ENCODE measurements around the gene ITIH5. TPM values are rescaled to one million over a fixed set of nuclear protein-coding genes. Genes with fewer than 3 reads are reported as not detected.

ITIH5 gene
- total RNA-seq, 3 donors from 2014 or later (not counting 1 experiment from before 2014, with no cell fraction given), result not detected

- 88% methylated on average over 6 of the region's 6 CpGs for WGBS (ENCODE audit: insufficient coverage)
- Histone ChIP-seq H3K9me3 (ENCODE audit: control insufficient read depth, insufficient read depth, low read length) (no peaks in the 10 kb centered on the region), H3K27me3 (ENCODE audit: control insufficient read depth, insufficient read depth, low read length) (no peaks in the 10 kb centered on the region), H3K27ac (ENCODE audit: low read length) (no peak overlapping the region), H3K4me3 (ENCODE audit: low read length) (no peak overlapping the region), H3K36me3 (ENCODE audit: control insufficient read depth, insufficient read depth, low read length) (no peaks in the 10 kb centered on the region), H3K4me1 (ENCODE audit: control insufficient read depth, insufficient read depth, low read length) (no peaks in the 10 kb centered on the region)
- intact Hi-C loops (cut with micrococcal nuclease), result no loop called here
- no peaks in the 10 kb centered on the region for H3K4me1 Mint-ChIP-seq
- DNase-seq (no peak), ATAC-seq (no peak)
- no peak overlapping the region for H3K27ac Mint-ChIP-seq
- peaks cover 4 to 10% of the 10 kb centered on the region in 2 donors for H3K27me3 Mint-ChIP-seq (ENCODE audit: low read depth in 2 of 2)
- H3K9me3 Mint-ChIP-seq, result no peaks in the 10 kb centered on the region
- no peak for TF ChIP-seq CTCF (IDR thresholded peaks at IDR 0.05)
- no peak overlapping the region for H3K4me3 Mint-ChIP-seq
- no peaks in the 10 kb centered on the region for H3K36me3 Mint-ChIP-seq
These were observed 104.8 kb downstream of the ITIH5 start for GRCh38 chr10:7561985-7562384.

- H3K4me3 Mint-ChIP-seq, result no peak overlapping the region
- no peaks in the 10 kb centered on the region for H3K9me3 Mint-ChIP-seq
- no peak overlapping the region for H3K27ac Mint-ChIP-seq
- Histone ChIP-seq H3K4me3 (ENCODE audit: low read length) (no peak overlapping the region), H3K36me3 (ENCODE audit: control insufficient read depth, insufficient read depth, low read length) (no peaks in the 10 kb centered on the region), H3K4me1 (ENCODE audit: control insufficient read depth, insufficient read depth, low read length) (no peaks in the 10 kb centered on the region), H3K27me3 (ENCODE audit: control insufficient read depth, insufficient read depth, low read length) (no peaks in the 10 kb centered on the region), H3K27ac (ENCODE audit: low read length) (no peak overlapping the region), H3K9me3 (ENCODE audit: control insufficient read depth, insufficient read depth, low read length) (no peaks in the 10 kb centered on the region)
- no peaks in the 10 kb centered on the region for H3K4me1 Mint-ChIP-seq
- no peaks in the 10 kb centered on the region for H3K36me3 Mint-ChIP-seq
- peaks cover 9 to 13% of the 10 kb centered on the region in 2 donors for H3K27me3 Mint-ChIP-seq (ENCODE audit: low read depth in 2 of 2)
- no peak for DNase-seq
- WGBS (ENCODE audit: insufficient coverage), result 86% methylated on average over 19 of the region's 19 CpGs
- TF ChIP-seq CTCF (IDR thresholded peaks at IDR 0.05), result no peak
- ATAC-seq, result no peak
- intact Hi-C loops (cut with micrococcal nuclease), result no loop called here
These were observed 105.4 kb downstream of the ITIH5 start for GRCh38 chr10:7561216-7561893.

- Mint-ChIP-seq H3K9me3 (no peaks in the 10 kb centered on the region), H3K27me3 (ENCODE audit: low read depth in 2 of 2) (peaks cover 10 to 13% of the 10 kb centered on the region in 2 donors), H3K4me1 (no peaks in the 10 kb centered on the region), H3K4me3 (no peak overlapping the region), H3K36me3 (no peaks in the 10 kb centered on the region), H3K27ac (no peak overlapping the region)
- no peaks in the 10 kb centered on the region for H3K36me3 ChIP-seq (ENCODE audit: control insufficient read depth, insufficient read depth, low read length)
- no peak for ATAC-seq
- no peak overlapping the region for H3K27ac ChIP-seq (ENCODE audit: low read length)
- no peak for TF ChIP-seq CTCF (IDR thresholded peaks at IDR 0.05)
- 92% methylated on average over 2 of the region's 4 CpGs for WGBS (ENCODE audit: insufficient coverage)
- H3K27me3 ChIP-seq (ENCODE audit: control insufficient read depth, insufficient read depth, low read length), result no peaks in the 10 kb centered on the region
- intact Hi-C loops (cut with micrococcal nuclease), result no loop called here
- no peaks in the 10 kb centered on the region for H3K9me3 ChIP-seq (ENCODE audit: control insufficient read depth, insufficient read depth, low read length)
- DNase-seq, result no peak
- no peak overlapping the region for H3K4me3 ChIP-seq (ENCODE audit: low read length)
- H3K4me1 ChIP-seq (ENCODE audit: control insufficient read depth, insufficient read depth, low read length), result no peaks in the 10 kb centered on the region
These were observed 106.2 kb downstream of the ITIH5 start for GRCh38 chr10:7560519-7560918.

- H3K4me1 ChIP-seq (ENCODE audit: control insufficient read depth, insufficient read depth, low read length), result no peaks in the 10 kb centered on the region
- H3K9me3 ChIP-seq (ENCODE audit: control insufficient read depth, insufficient read depth, low read length), result no peaks in the 10 kb centered on the region
- ATAC-seq (no peak), DNase-seq (no peak)
- H3K36me3 ChIP-seq (ENCODE audit: control insufficient read depth, insufficient read depth, low read length), result no peaks in the 10 kb centered on the region
- H3K36me3 Mint-ChIP-seq, result no peaks in the 10 kb centered on the region
- H3K4me3 Mint-ChIP-seq, result no peak overlapping the region
- H3K27ac Mint-ChIP-seq, result no peak overlapping the region
- 67% methylated on average over 1 of the region's 3 CpGs for WGBS (ENCODE audit: insufficient coverage)
- TF ChIP-seq CTCF (IDR thresholded peaks at IDR 0.05), result no peak
- no peak overlapping the region for H3K27ac ChIP-seq (ENCODE audit: low read length)
- intact Hi-C loops (cut with micrococcal nuclease), result no loop called here
- H3K27me3 ChIP-seq (ENCODE audit: control insufficient read depth, insufficient read depth, low read length), result no peaks in the 10 kb centered on the region
- H3K9me3 Mint-ChIP-seq, result no peaks in the 10 kb centered on the region
- H3K27me3 Mint-ChIP-seq (ENCODE audit: low read depth in 2 of 2), result peaks cover 13 to 17% of the 10 kb centered on the region in 2 donors
- no peak overlapping the region for H3K4me3 ChIP-seq (ENCODE audit: low read length)
- no peaks in the 10 kb centered on the region for H3K4me1 Mint-ChIP-seq
These were observed 107.4 kb downstream of the ITIH5 start for GRCh38 chr10:7559386-7559785.
